ENCODE data around the gene KCNAB3. TPM values are rescaled to one million over a fixed set of nuclear protein-coding genes. Genes with fewer than 3 reads are reported as not detected.

The KCNAB3 gene
- total and polyA plus RNA-seq, 9 of the 15 experiments (the other 6 are each of a cell fraction or from before 2014, with no cell fraction given): 0.03 to 2.5 (median 1.1) TPM

DNA sequence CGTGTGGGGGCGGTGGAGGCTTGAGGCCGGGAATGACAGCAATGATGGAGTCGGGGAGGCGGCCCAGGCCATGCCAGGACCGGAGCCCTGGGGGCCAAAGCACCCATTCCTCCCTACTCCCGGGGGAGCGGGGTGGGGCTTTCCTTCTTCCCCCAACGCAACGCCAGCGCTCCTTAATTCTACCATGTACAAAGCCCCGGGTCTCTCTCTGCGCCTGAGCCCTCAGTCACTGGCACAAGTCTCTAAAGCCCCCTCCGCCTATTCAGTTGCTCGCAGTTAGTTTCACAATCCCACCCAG is 13.3 kb downstream of the KCNAB3 start:
- no peak for DNase-seq (ENCODE audit: extremely low read depth in 1 of 4, low spot score in 3 of 4)
- FAIRE-seq: no peak
- no peak for ATAC-seq
- Histone ChIP-seq H4K20me1 (replicated peaks; ENCODE audit: control insufficient read depth, insufficient read depth, low read length) (no peaks in the 10 kb centered on the region), H3K27me3 (ENCODE audit: control insufficient read depth in 2 of 2, insufficient read depth in 2 of 2, low read length in 2 of 2) (no peaks in the 10 kb centered on the region), H3K4me2 (ENCODE audit: insufficient read depth, low read length) (peak overlapping the region; percentile 87), H3K9me1 (ENCODE audit: control insufficient read depth, insufficient read depth, low read length) (no peaks in the 10 kb centered on the region), H3K27ac (ENCODE audit: extremely low read depth, low read depth, low read length) (peak overlapping the region; percentile 88), H3K4me3 (peak overlapping the region; percentile 29), H2AFZ (ENCODE audit: low read depth, low read length) (peak overlapping the region; percentile 87), H3K36me3 (ENCODE audit: control insufficient read depth, insufficient read depth, low read length) (peaks cover 6% of the 10 kb centered on the region; the same call in 1 of the 3 replicates), H3K79me2 (ENCODE audit: control insufficient read depth, insufficient read depth, low read length) (peaks cover 8% of the 10 kb centered on the region; the same call in 1 of the 3 replicates), H3K9me3 (replicated peaks; ENCODE audit: control insufficient read depth, insufficient read depth, low read depth, low read length) (no peaks in the 10 kb centered on the region), H3K9ac (ENCODE audit: insufficient read depth in 1 of 2, low read depth in 2 of 2, low read length in 2 of 2) (peak overlapping the region; percentile 66 to 92), H3K4me1 (replicated peaks in 1 of 2; ENCODE audit: control insufficient read depth in 2 of 2, insufficient read depth in 2 of 2, low read length in 2 of 2) (peaks cover 18 to 24% of the 10 kb centered on the region in 2 experiments; a peak in 4 of 5 replicates)
- CTCF ChIA-PET (ENCODE audit: low intra/inter-chr PET ratio): no interaction called here
- intact Hi-C loops (cut with micrococcal nuclease) (no loop called here), in situ Hi-C loops (cut with MboI) (loop anchor here (5.0 kb wide), 1 partner anchor 71 kb away; no protein-coding TSS in a partner anchor)
- TSS peak; percentile 57 for BruUV-seq (replicated peaks)
- POLR2A ChIA-PET: interaction anchor here (0.7 to 1.7 kb wide), 4 partner anchors 10 to 18 kb away, joined by 3 to 8 read pairs (median 4); partner anchors contain the start of genes CNTROB and TRAPPC1
- 17% methylated on average over 15 of the region's 15 CpGs for WGBS (ENCODE audit: insufficient coverage, low coverage, missing lambda C conversion rate)
- TF ChIP-seq THRAP3 (IDR thresholded peaks at IDR 0.05; ENCODE audit: borderline replicate concordance): no peak
- TF ChIP-seq, protein P1, sequence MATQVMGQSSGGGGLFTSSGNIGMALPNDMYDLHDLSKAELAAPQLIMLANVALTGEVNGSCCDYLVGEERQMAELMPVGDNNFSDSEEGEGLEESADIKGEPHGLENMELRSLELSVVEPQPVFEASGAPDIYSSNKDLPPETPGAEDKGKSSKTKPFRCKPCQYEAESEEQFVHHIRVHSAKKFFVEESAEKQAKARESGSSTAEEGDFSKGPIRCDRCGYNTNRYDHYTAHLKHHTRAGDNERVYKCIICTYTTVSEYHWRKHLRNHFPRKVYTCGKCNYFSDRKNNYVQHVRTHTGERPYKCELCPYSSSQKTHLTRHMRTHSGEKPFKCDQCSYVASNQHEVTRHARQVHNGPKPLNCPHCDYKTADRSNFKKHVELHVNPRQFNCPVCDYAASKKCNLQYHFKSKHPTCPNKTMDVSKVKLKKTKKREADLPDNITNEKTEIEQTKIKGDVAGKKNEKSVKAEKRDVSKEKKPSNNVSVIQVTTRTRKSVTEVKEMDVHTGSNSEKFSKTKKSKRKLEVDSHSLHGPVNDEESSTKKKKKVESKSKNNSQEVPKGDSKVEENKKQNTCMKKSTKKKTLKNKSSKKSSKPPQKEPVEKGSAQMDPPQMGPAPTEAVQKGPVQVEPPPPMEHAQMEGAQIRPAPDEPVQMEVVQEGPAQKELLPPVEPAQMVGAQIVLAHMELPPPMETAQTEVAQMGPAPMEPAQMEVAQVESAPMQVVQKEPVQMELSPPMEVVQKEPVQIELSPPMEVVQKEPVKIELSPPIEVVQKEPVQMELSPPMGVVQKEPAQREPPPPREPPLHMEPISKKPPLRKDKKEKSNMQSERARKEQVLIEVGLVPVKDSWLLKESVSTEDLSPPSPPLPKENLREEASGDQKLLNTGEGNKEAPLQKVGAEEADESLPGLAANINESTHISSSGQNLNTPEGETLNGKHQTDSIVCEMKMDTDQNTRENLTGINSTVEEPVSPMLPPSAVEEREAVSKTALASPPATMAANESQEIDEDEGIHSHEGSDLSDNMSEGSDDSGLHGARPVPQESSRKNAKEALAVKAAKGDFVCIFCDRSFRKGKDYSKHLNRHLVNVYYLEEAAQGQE (IDR thresholded peaks at IDR 0.05; ENCODE audit: borderline replicate concordance): no peak
- TF ChIP-seq, protein P1 (CRISPR knock-in tag; IDR thresholded peaks at IDR 0.05; ENCODE audit: low read depth): no peak
- TF ChIP-seq TAF7 (tag; IDR thresholded peaks at IDR 0.05): no peak
- TF ChIP-seq ZNF668 (CRISPR knock-in tag; IDR thresholded peaks at IDR 0.05): no peak
- TF ChIP-seq SMAD3 (CRISPR knock-in tag; conservative IDR thresholded peaks at IDR 0.05): no peak
- TF ChIP-seq, protein P2, sequence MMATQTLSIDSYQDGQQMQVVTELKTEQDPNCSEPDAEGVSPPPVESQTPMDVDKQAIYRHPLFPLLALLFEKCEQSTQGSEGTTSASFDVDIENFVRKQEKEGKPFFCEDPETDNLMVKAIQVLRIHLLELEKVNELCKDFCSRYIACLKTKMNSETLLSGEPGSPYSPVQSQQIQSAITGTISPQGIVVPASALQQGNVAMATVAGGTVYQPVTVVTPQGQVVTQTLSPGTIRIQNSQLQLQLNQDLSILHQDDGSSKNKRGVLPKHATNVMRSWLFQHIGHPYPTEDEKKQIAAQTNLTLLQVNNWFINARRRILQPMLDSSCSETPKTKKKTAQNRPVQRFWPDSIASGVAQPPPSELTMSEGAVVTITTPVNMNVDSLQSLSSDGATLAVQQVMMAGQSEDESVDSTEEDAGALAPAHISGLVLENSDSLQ (IDR thresholded peaks at IDR 0.05): peak; percentile 40
- TF ChIP-seq NR1H2 (CRISPR knock-in tag; IDR thresholded peaks at IDR 0.05): no peak
- TF ChIP-seq, protein P3, sequence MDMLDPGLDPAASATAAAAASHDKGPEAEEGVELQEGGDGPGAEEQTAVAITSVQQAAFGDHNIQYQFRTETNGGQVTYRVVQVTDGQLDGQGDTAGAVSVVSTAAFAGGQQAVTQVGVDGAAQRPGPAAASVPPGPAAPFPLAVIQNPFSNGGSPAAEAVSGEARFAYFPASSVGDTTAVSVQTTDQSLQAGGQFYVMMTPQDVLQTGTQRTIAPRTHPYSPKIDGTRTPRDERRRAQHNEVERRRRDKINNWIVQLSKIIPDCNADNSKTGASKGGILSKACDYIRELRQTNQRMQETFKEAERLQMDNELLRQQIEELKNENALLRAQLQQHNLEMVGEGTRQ (CRISPR knock-in tag; IDR thresholded peaks at IDR 0.05): no peak
- TF ChIP-seq, protein P4, sequence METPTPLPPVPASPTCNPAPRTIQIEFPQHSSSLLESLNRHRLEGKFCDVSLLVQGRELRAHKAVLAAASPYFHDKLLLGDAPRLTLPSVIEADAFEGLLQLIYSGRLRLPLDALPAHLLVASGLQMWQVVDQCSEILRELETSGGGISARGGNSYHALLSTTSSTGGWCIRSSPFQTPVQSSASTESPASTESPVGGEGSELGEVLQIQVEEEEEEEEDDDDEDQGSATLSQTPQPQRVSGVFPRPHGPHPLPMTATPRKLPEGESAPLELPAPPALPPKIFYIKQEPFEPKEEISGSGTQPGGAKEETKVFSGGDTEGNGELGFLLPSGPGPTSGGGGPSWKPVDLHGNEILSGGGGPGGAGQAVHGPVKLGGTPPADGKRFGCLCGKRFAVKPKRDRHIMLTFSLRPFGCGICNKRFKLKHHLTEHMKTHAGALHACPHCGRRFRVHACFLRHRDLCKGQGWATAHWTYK (CRISPR knock-in tag; IDR thresholded peaks at IDR 0.05): no peak
- TF ChIP-seq FOSL1 (tag; conservative IDR thresholded peaks at IDR 0.05): no peak
- TF ChIP-seq RHOXF2B (CRISPR knock-in tag; conservative IDR thresholded peaks at IDR 0.05): no peak
- TF ChIP-seq ZNF3 (CRISPR knock-in tag; IDR thresholded peaks at IDR 0.05): no peak

Measured in K562 (cell line).